Liver (tissue), 3 donors: ENCODE results near the gene KRTAP9-6.

Experiments used
- SP1 ChIP-seq: IDR thresholded peaks from 2 replicates; pipeline ENCODE4 v1.6.1; 2018; ENCODE audit warnings: antibody characterized with exemption, mild to moderate bottlenecking
- TAF1 ChIP-seq: conservative IDR thresholded peaks from 2 replicates; pipeline ENCODE4 v1.6.1; 2016; ENCODE audit warnings: antibody characterized with exemption, mild to moderate bottlenecking
- YY1 ChIP-seq: IDR thresholded peaks from 2 replicates; pipeline ENCODE4 v1.6.1; 2016; ENCODE audit warnings: antibody characterized with exemption, mild to moderate bottlenecking
- TF ChIP-seq, protein P1 (sequence below): IDR thresholded peaks from 2 replicates; pipeline ENCODE4 v1.6.1; 2016; ENCODE audit warnings: antibody characterized with exemption
- TF ChIP-seq, protein P2 (sequence below): IDR thresholded peaks from 2 replicates; pipeline ENCODE4 v1.6.1; 2016; ENCODE audit warnings: antibody characterized with exemption, mild to moderate bottlenecking
- TF ChIP-seq, protein P3 (sequence below): fragments of 150-350 bp; IDR thresholded peaks from 2 replicates; pipeline ENCODE4 v1.5.1; 2017; ENCODE audit warnings: improper control_type of control experiment, low read depth, low read length; ENCODE audit not compliant: missing input control
- donor health status: healthy.
- donor health status: healthy.

- TF ChIP-seq, protein P1, sequence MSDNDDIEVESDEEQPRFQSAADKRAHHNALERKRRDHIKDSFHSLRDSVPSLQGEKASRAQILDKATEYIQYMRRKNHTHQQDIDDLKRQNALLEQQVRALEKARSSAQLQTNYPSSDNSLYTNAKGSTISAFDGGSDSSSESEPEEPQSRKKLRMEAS = no peak
- TF ChIP-seq, protein P2, sequence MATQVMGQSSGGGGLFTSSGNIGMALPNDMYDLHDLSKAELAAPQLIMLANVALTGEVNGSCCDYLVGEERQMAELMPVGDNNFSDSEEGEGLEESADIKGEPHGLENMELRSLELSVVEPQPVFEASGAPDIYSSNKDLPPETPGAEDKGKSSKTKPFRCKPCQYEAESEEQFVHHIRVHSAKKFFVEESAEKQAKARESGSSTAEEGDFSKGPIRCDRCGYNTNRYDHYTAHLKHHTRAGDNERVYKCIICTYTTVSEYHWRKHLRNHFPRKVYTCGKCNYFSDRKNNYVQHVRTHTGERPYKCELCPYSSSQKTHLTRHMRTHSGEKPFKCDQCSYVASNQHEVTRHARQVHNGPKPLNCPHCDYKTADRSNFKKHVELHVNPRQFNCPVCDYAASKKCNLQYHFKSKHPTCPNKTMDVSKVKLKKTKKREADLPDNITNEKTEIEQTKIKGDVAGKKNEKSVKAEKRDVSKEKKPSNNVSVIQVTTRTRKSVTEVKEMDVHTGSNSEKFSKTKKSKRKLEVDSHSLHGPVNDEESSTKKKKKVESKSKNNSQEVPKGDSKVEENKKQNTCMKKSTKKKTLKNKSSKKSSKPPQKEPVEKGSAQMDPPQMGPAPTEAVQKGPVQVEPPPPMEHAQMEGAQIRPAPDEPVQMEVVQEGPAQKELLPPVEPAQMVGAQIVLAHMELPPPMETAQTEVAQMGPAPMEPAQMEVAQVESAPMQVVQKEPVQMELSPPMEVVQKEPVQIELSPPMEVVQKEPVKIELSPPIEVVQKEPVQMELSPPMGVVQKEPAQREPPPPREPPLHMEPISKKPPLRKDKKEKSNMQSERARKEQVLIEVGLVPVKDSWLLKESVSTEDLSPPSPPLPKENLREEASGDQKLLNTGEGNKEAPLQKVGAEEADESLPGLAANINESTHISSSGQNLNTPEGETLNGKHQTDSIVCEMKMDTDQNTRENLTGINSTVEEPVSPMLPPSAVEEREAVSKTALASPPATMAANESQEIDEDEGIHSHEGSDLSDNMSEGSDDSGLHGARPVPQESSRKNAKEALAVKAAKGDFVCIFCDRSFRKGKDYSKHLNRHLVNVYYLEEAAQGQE = no peak
- no peak for TF ChIP-seq YY1
- TF ChIP-seq, protein P3, sequence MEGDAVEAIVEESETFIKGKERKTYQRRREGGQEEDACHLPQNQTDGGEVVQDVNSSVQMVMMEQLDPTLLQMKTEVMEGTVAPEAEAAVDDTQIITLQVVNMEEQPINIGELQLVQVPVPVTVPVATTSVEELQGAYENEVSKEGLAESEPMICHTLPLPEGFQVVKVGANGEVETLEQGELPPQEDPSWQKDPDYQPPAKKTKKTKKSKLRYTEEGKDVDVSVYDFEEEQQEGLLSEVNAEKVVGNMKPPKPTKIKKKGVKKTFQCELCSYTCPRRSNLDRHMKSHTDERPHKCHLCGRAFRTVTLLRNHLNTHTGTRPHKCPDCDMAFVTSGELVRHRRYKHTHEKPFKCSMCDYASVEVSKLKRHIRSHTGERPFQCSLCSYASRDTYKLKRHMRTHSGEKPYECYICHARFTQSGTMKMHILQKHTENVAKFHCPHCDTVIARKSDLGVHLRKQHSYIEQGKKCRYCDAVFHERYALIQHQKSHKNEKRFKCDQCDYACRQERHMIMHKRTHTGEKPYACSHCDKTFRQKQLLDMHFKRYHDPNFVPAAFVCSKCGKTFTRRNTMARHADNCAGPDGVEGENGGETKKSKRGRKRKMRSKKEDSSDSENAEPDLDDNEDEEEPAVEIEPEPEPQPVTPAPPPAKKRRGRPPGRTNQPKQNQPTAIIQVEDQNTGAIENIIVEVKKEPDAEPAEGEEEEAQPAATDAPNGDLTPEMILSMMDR = no peak
- no peak for TF ChIP-seq TAF1
- no peak for TF ChIP-seq SP1
Observed at GRCh38 chr17:41258406-41258805, 6.8 kb upstream of the KRTAP9-6 start.
